Measurements from ENCODE around the gene NOS1.

- TF ChIP-seq POLR2A (IDR thresholded peaks at IDR 0.05) (no peak), CTCF (IDR thresholded peaks at IDR 0.05 in 4 of 5, conservative IDR thresholded peaks at IDR 0.05 in 1 of 5) (no peak)
Observed at GRCh38 chr12:117400912-117401311, 39.5 kb upstream of the NOS1 start.
